Retinal pigment epithelial cell (primary cell): Measurements from ENCODE around the gene ANKRD29.

Source experiments
- DNase-seq: peaks from one replicate; pipeline ENCODE4 v3.0.0-alpha.2; 2010; ENCODE audit warnings: low read depth
- H3K4me3 ChIP-seq: 2 replicates; pipeline ENCODE4 v1.5.1; 2011; ENCODE audit warnings: mild to moderate bottlenecking, low read length, control low read depth, moderate library complexity
- TF ChIP-seq, protein P1 (sequence below): conservative IDR thresholded peaks from 2 replicates; pipeline ENCODE4 v1.5.1; 2011; ENCODE audit warnings: low read depth, low read length, control low read depth, inconsistent platforms

ANKRD29 gene

DNA sequence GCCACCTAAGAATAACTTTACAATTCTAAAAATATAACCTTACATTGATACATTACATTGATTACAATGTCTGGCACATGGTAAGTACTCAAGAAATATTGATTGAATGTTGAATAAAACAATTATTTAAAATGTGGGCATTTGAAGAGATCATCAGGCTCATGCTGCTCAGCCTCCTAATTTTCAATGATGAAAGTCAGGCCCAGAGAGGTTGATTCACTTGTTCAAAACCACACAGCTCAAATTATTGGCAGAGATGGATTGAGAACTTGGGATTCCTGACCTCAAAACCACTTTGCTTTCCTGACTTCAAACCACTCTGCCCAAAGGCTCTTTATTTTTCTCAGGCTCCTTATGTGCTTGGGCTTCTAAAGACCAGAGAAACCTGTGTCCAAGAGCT lies 34.7 kb downstream of the ANKRD29 start:
- no peak overlapping the region for H3K4me3 ChIP-seq
- DNase-seq = no peak
- TF ChIP-seq, protein P1, sequence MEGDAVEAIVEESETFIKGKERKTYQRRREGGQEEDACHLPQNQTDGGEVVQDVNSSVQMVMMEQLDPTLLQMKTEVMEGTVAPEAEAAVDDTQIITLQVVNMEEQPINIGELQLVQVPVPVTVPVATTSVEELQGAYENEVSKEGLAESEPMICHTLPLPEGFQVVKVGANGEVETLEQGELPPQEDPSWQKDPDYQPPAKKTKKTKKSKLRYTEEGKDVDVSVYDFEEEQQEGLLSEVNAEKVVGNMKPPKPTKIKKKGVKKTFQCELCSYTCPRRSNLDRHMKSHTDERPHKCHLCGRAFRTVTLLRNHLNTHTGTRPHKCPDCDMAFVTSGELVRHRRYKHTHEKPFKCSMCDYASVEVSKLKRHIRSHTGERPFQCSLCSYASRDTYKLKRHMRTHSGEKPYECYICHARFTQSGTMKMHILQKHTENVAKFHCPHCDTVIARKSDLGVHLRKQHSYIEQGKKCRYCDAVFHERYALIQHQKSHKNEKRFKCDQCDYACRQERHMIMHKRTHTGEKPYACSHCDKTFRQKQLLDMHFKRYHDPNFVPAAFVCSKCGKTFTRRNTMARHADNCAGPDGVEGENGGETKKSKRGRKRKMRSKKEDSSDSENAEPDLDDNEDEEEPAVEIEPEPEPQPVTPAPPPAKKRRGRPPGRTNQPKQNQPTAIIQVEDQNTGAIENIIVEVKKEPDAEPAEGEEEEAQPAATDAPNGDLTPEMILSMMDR = no peak

DNA sequence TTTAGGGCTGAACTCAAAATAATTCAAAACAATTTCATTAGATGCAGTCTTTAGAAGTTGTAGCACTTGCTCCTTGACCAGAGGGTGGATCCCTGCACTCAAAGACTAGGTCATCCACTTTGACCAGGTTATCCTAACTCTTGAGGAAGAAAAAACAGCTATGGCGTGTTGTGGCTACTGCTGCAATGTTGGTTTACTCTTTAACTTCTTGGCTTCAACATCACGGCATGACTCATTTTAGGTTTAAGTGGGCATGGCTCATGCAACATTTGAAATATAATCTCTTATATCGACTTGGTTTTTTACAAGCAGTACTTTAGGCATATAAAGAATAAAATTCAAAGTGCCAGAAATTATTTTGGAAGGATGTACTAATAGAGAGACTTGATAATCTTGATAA lies 35.4 kb downstream of the ANKRD29 start:
- DNase-seq = peak; percentile 62
- TF ChIP-seq, protein P1 = no peak
- H3K4me3 ChIP-seq = no peak overlapping the region

DNA sequence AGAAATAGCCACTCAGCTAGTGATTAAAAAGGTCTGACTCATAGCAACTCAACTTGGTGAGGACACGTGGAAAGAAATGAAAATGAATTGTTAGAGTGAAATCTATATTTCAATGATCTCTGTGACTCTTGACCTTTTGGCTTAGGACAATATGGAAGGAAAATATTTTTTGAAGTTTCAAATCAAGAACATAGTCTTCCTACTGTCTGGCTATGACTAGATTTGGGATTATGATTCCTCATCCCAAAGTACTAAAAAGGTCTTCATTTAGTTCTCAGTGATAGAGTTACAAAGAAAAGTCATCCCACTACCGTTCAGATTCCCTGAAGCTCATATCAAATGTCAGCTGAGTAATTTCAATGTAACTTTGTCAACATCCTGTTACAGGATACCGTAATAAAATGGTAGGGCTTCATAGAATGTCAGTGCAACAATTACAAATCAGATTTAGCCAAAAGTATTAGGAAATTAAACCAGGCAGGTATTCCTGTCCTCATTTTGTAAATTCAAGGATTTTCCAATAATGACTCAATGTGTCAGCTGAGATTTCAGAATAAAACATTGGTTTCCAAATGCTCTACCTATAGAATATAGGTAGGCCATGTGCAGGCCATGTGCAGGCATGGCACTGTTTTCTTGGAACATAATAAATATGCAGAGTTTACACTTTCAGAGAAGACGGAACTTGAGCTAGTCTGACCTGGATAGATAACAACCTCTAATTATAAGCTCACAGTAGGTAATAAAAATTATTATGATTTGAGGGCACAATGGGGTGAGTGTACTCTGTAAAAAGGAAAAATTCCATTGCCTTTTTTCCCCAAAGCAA lies 36.0 kb downstream of the ANKRD29 start:
- no peak overlapping the region for H3K4me3 ChIP-seq
- DNase-seq = no peak
- TF ChIP-seq, protein P1 = no peak

DNA sequence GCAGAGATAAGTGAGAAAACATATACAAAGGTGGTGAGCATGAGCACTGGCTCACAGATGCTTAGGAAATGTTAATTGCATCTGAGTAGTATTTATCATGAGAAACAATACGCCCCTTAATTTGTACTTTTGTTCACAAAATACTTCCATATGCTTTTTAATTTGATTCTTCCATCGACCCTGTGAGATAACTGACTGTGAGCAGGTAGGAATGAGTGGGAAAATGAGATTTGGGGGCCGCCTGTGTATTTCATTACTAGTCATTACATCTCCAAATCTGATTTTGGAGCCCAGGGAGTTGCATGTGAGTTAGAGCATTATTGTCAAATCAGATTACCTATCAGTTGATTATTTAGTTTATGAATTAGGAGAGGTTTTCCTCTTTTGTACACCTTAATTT lies 39.7 kb downstream of the ANKRD29 start:
- TF ChIP-seq, protein P1 = no peak
- no peak for DNase-seq
- H3K4me3 ChIP-seq = no peak overlapping the region

DNA sequence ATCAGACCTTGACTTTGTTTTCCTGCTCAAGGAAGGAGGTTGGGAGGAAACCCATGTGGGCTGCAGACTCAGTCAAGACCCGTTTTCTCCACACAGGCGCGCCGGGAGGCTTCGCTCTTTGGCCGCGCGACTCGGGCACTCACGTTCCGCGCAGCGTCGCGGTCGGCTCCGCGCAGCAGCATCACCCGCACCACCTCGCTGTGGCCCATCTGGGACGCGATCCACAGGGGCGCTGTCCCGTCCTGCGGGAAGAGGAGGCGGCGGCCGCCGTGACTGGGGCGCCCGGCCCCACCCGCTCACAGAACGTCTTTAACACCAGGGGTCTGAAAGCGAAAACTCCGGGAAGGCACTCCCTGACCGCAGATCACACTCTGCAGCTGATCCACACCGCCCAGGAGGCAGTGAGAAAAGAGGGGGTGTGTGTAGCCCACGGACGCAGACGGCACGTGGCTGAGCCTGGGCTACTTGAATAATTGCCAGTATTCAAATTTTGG lies 43.3 kb downstream of the ANKRD29 start:
- TF ChIP-seq, protein P1 = no peak
- peak overlapping the region; percentile 47 for H3K4me3 ChIP-seq
- DNase-seq = no peak

DNA sequence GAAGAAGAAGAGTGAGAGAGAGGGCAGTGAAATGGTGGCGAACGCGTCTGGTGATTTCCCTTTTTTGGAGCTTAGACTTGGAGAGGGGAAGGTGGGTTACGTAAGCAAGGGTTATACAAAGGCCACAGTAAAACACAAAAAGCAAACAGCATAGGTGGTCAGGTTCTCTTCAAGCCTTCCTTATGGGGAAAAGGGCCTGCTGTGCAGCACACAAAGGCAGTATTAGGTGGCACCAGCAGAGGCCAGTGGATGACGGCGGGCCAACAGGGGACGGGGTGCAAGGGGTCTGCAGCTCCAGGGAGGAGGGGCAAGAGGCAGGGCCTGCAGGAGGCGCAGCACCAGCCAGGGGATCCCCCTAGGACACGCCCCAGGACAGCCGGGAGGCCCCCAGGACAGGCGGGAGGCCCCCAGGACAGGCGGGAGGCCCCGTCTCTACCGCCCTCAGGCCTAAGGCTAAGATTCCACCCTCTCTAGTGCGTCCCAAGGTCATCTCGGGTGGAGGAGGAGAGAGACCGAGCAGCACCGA lies 43.8 kb downstream of the ANKRD29 start:
- peak overlapping the region; percentile 47 for H3K4me3 ChIP-seq
- TF ChIP-seq, protein P1 = peak; percentile 39
- DNase-seq = no peak
